B cell (primary cell): ENCODE results near the gene TALDO1. TPM values are rescaled to one million over a fixed set of nuclear protein-coding genes. Genes with fewer than 3 reads are reported as not detected.

Experiments
- ATAC-seq: fragments of 200-7000 bp; cut with Tn5 transposase; one replicate; pipeline ENCODE4 v1.10.0; 2021; ENCODE audit warnings: low read depth, mild to moderate bottlenecking, moderate number of reproducible peaks, moderate library complexity
- CTCF ChIA-PET: fragments of 350-600 bp; sonication (Branson Sonifier 250); formaldehyde crosslinking; loops from one replicate; lab custom pipeline; 2021; ENCODE audit warnings: antibody characterized with exemption, inconsistent platforms; lab: Charles Lee
- POLR2A ChIA-PET: fragments of 350-600 bp; sonication (Branson Sonifier 250); formaldehyde crosslinking; loops from one replicate; lab custom pipeline; 2021; ENCODE audit warnings: antibody characterized with exemption; lab: Charles Lee
- DNase-seq: peaks from one replicate; pipeline ENCODE4 v3.0.0; 2013
- H2AFZ ChIP-seq: 2 replicates; pipeline ENCODE4 v1.6.1; 2012; ENCODE audit warnings: mild to moderate bottlenecking, low read depth, low read length; ENCODE audit not compliant: insufficient read depth, poor library complexity, severe bottlenecking
- H3K27ac ChIP-seq, 2 donors: 1 replicate in 1 of 2; 2 replicates in 1 of 2; pipeline ENCODE4 v1.5.1; 2012 to 2013; ENCODE audit warnings: low read length in 2 of 2, mild to moderate bottlenecking in 2 of 2, moderate library complexity in 1 of 2
- H3K27me3 ChIP-seq, 4 experiments: fragments of 200-600 bp in 1 of 4; sonication (generic) in 1 of 4; replicated peaks in 1 of 4; 1 replicate in 2 of 4; 2 replicates in 2 of 4; pipeline versions ENCODE4 v1.6.1 to v1.7.0; 2013 to 2016; ENCODE audit warnings: low read length in 3 of 4, mild to moderate bottlenecking in 2 of 4, mixed read lengths in 1 of 4, moderate library complexity in 1 of 4; ENCODE audit not compliant: insufficient read depth in 4 of 4, control insufficient read depth in 3 of 4; ENCODE audit errors: control extremely low read depth in 1 of 4
- H3K36me3 ChIP-seq, 2 experiments: replicated peaks in 1 of 2; 1 replicate in 1 of 2; 2 replicates in 1 of 2; pipeline versions ENCODE4 v1.6.1 to v1.7.1; 2013; ENCODE audit warnings: low read length in 1 of 2; ENCODE audit not compliant: insufficient read depth in 2 of 2, control insufficient read depth in 1 of 2; ENCODE audit errors: control extremely low read depth in 1 of 2, extremely low read depth in 1 of 2
- H3K4me1 ChIP-seq, 2 donors: fragments of 200-600 bp in 1 of 2; sonication (generic) in 1 of 2; 1 replicate in 1 of 2; 2 replicates in 1 of 2; pipeline versions ENCODE4 v1.5.1 to v1.6.1; 2013 to 2017; ENCODE audit warnings: low read length in 2 of 2; ENCODE audit not compliant: control insufficient read depth in 2 of 2, insufficient read depth in 2 of 2
- H3K4me2 ChIP-seq: replicated peaks from 2 replicates; pipeline ENCODE3; 2012; ENCODE audit warnings: mild to moderate bottlenecking, low read depth, low read length; ENCODE audit not compliant: poor library complexity, severe bottlenecking
- H3K4me3 ChIP-seq, 5 experiments: fragments of 200-600 bp in 1 of 5; sonication (generic) in 1 of 5; 1 replicate in 3 of 5; 2 replicates in 2 of 5; pipeline versions ENCODE4 v1.5.1 to v1.7.0; 2011 to 2016; ENCODE audit warnings: low read length in 4 of 5, mild to moderate bottlenecking in 4 of 5, low read depth in 2 of 5, control low read depth in 1 of 5, moderate library complexity in 1 of 5; ENCODE audit not compliant: insufficient read depth in 1 of 5; ENCODE audit errors: control extremely low read depth in 1 of 5, extremely low read depth in 1 of 5
- H3K79me2 ChIP-seq: fragments of 200-600 bp; sonication (generic); one replicate; pipeline ENCODE4 v1.6.0; 2016; ENCODE audit warnings: low read length; ENCODE audit not compliant: control insufficient read depth, insufficient read depth
- H3K9ac ChIP-seq: fragments of 200-600 bp; sonication (generic); 2 replicates; pipeline ENCODE4 v1.6.1; 2017; ENCODE audit warnings: mild to moderate bottlenecking, low read length, moderate library complexity
- H3K9me3 ChIP-seq, 3 donors: one replicate each; pipeline versions ENCODE4 v1.6.1 to v1.7.1; 2013; ENCODE audit warnings: low read length in 2 of 3; ENCODE audit not compliant: control insufficient read depth in 2 of 3, insufficient read depth in 1 of 3; ENCODE audit errors: control extremely low read depth in 1 of 3
- H4K20me1 ChIP-seq: 2 replicates; pipeline ENCODE4 v1.6.0; 2012; ENCODE audit warnings: mild to moderate bottlenecking, low read length; ENCODE audit not compliant: insufficient read depth, control insufficient read depth, poor library complexity, severe bottlenecking
- H3K27ac Mint-ChIP-seq: one replicate; pipeline ENCODE4 v1.8.0; 2021; ENCODE audit warnings: mixed read lengths
- H3K27me3 Mint-ChIP-seq: one replicate; pipeline ENCODE4 v1.8.0; 2021; ENCODE audit warnings: mixed read lengths
- H3K4me1 Mint-ChIP-seq: one replicate; pipeline ENCODE4 v1.8.0; 2021; ENCODE audit warnings: mixed read lengths
- H3K4me3 Mint-ChIP-seq: one replicate; pipeline ENCODE4 v1.8.0; 2021; ENCODE audit warnings: mixed read lengths
- H3K9me3 Mint-ChIP-seq: one replicate; pipeline ENCODE4 v1.8.0; 2022; ENCODE audit warnings: mixed read lengths; ENCODE audit not compliant: insufficient read depth
- CTCF ChIP-seq: fragments of 200-600 bp; IDR thresholded peaks from one replicate; pipeline ENCODE4 v1.8.0; 2022; ENCODE audit warnings: antibody characterized with exemption, mild to moderate bottlenecking
- EZH2 ChIP-seq: IDR thresholded peaks from 2 replicates; pipeline ENCODE4 v1.6.1; 2012; ENCODE audit warnings: borderline replicate concordance, low read depth, mild to moderate bottlenecking, moderate library complexity, low read length; ENCODE audit not compliant: insufficient read depth, poor library complexity, severe bottlenecking
- WGBS: methylation state at CpG from one replicate; pipeline ENCODE4 v1.1.5; 2013; ENCODE audit warnings: missing lambda C conversion rate; ENCODE audit not compliant: insufficient coverage; 5-methylcytosine and 5-hydroxymethylcytosine counted together
- intact Hi-C: fragments of 100-400 bp; cut with micrococcal nuclease; formaldehyde crosslinking; loops from one replicate; pipeline ENCODE4 v1.10.0; 2022
- polyA minus RNA-seq: library from RNA; depleted of rRNA, polyadenylated mRNA; stranded (reverse); fragments of >200 nt; gene quantifications from 2 replicates; pipeline ENCODE4 v1.2.3, GENCODE V29; 2012
- polyA plus RNA-seq: library from polyadenylated mRNA; depleted of rRNA; stranded (reverse); fragments of >200 nt; gene quantifications from 2 replicates; pipeline ENCODE4 v1.2.3, GENCODE V29; 2012
- total RNA-seq, 2 donors: library from RNA; stranded (reverse); fragments of 120-200 nt in 1 of 2; gene quantifications; 1 replicate in 1 of 2; 2 replicates in 1 of 2; pipeline versions ENCODE4 v1.2.3 to v1.2.4, GENCODE V29; 2013 to 2022

Gene TALDO1
- 105 and 116 TPM in 2 replicates for total RNA-seq
- 75.2 TPM for total RNA-seq (2013)
- 71.0 and 82.4 TPM in 2 replicates for polyA plus RNA-seq
- polyA minus RNA-seq, result 57.9 and 60.9 TPM in 2 replicates

DNA sequence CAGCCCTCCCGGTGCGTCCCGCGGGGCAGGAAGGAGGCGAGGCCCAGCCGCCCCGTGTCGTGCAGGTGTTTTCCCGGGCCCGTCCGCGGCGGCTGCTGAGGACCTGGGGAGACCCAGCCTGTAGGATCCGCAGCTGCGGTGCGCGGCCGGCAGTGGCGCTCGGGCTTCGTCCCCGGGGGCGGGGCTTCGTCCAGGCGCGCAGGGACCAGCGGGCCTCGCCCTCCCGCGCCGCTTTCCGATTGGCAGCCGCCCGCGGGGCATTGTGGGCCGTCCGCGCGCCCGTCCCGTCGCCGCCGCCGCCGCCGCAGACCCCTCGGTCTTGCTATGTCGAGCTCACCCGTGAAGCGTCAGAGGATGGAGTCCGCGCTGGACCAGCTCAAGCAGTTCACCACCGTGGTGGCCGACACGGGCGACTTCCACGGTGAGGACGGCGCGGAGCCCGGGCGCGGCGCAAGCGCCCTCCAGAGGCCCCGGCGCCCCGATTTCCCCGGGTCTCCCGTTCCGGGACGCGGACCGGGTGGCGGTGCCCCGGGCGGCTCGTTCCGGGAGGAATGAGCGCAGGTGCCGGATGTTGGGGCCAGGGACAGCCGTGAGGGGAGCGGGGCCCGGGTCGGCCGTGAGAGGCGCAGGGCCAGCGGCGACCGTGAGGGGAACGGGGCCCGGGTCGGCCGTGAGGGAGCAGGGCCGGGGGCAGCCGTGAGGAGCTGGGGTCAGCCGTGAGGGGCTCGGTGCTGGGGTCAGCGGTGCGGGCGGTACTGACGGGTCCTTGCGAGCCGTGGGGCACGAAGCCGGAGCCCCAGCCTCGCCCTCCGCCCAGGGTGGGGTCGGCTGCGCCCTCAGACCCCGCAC lies at the start of gene TALDO1:
Gene TALDO1 (plus strand): TSS at position 307 of the 849 bp plus-strand sequence. CDS start 18 bp downstream, at position 325.
- Mint-ChIP-seq H3K27ac (peak within 1 kb of the TSS; percentile 83), H3K27me3 (no peaks in the 10 kb centered on the region), H3K4me1 (peaks cover 16% of the 10 kb centered on the region), H3K9me3 (no peaks in the 10 kb centered on the region), H3K4me3 (peak within 1 kb of the TSS; percentile 88)
- H3K4me1 ChIP-seq, result peaks cover 17 to 27% of the 10 kb centered on the region in 2 donors
- peak within 1 kb of the TSS; percentile 73 for H3K9ac ChIP-seq
- peak within 1 kb of the TSS; percentile 97 for H3K4me2 ChIP-seq
- TF ChIP-seq EZH2, result no peak
- TF ChIP-seq CTCF, result no peak
- H3K36me3 ChIP-seq, result no peaks in the 10 kb centered on the region
- ChIA-PET POLR2A (no interaction called here), CTCF (interaction anchor here (0.6 to 1.9 kb wide), 11 partner anchors 17 to 193 kb away, joined by 3 to 13 read pairs (median 4); partner anchors contain the start of genes DEAF1 and TMEM80)
- peaks cover 40% of the 10 kb centered on the region for H4K20me1 ChIP-seq
- ATAC-seq, result peak; percentile 97
- H3K27ac ChIP-seq, result peak within 1 kb of the TSS; percentile 31 to 77
- H3K4me3 ChIP-seq, result peak within 1 kb of the TSS; percentile 56 to 88 (median 73)
- H3K79me2 ChIP-seq, result peaks cover 45% of the 10 kb centered on the region
- H3K9me3 ChIP-seq, result no peaks in the 10 kb centered on the region
- under 1% methylated on average over 112 of the region's 112 CpGs for WGBS
- intact Hi-C loops, result loop anchor here (1.0 to 5.0 kb wide), 5 partner anchors 19 to 185 kb away; partner anchors contain the start of genes GATD1, LMNTD2 and RASSF7
- H3K27me3 ChIP-seq, result no peaks in the 10 kb centered on the region
- peak within 1 kb of the TSS; percentile 85 for H2AFZ ChIP-seq
- peak; percentile 90 for DNase-seq
